SK-N-SH treated with all-trans-retinoic acid at 6 μM for 48 hours (cell line): ENCODE results near the gene MLX.
A peak's percentile ranks its signal among the peaks of the same experiment; 100 is the strongest.

ENCODE experiments used
- ATAC-seq: fragments of 200-7000 bp; cut with Tn5 transposase; 3 replicates; pipeline ENCODE4 v1.9.1; 2020; ENCODE audit warnings: mild to moderate bottlenecking, moderate library complexity
- ARNTL ChIP-seq: fragments of 450-650 bp; formaldehyde crosslinking; IDR thresholded peaks from 2 replicates; pipeline ENCODE4 v1.5.0; 2020; ENCODE audit warnings: low read depth, mild to moderate bottlenecking, moderate library complexity, borderline replicate concordance
- BACH2 ChIP-seq: fragments of 250-450 bp; sonication (Bioruptor Pico); IDR thresholded peaks from 2 replicates; pipeline ENCODE4 v1.9.0; 2021; ENCODE audit warnings: mild to moderate bottlenecking, borderline replicate concordance
- CREB5 ChIP-seq: fragments of 250-450 bp; sonication (Bioruptor Pico); IDR thresholded peaks from 2 replicates; pipeline ENCODE4 v1.5.1; 2020; ENCODE audit warnings: low read depth, mild to moderate bottlenecking, moderate library complexity
- CSRNP3 ChIP-seq: fragments of 250-450 bp; sonication (Bioruptor Pico); IDR thresholded peaks from 2 replicates; pipeline ENCODE4 v1.5.1; 2021; ENCODE audit warnings: mild to moderate bottlenecking, moderate library complexity
- GLIS3 ChIP-seq: fragments of 250-450 bp; sonication (Bioruptor Pico); IDR thresholded peaks from 2 replicates; pipeline ENCODE4 v1.5.0; 2020; ENCODE audit warnings: mild to moderate bottlenecking, moderate library complexity
- ISL1 ChIP-seq: fragments of 250-450 bp; sonication (Bioruptor Pico); IDR thresholded peaks from 2 replicates; pipeline ENCODE4 v2.1.2; 2022; ENCODE audit warnings: mild to moderate bottlenecking, moderate library complexity
- OSR1 ChIP-seq: fragments of 250-450 bp; sonication (Bioruptor Pico); IDR thresholded peaks from 2 replicates; pipeline ENCODE4 v1.8.0; 2022; ENCODE audit warnings: moderate library complexity, mild to moderate bottlenecking, inconsistent platforms
- PPARA ChIP-seq: fragments of 250-450 bp; sonication (Bioruptor Pico); IDR thresholded peaks from 2 replicates; pipeline ENCODE4 v1.5.0; 2020; ENCODE audit warnings: mild to moderate bottlenecking, borderline replicate concordance
- RARB ChIP-seq: fragments of 250-450 bp; sonication (Bioruptor Pico); IDR thresholded peaks from 2 replicates; pipeline ENCODE4 v1.8.0; 2021; ENCODE audit warnings: mild to moderate bottlenecking, moderate library complexity
- SNAI2 ChIP-seq: fragments of 250-450 bp; sonication (Bioruptor Pico); IDR thresholded peaks from 2 replicates; pipeline ENCODE4 v1.5.0; 2020; ENCODE audit warnings: mild to moderate bottlenecking, moderate library complexity
- TOX ChIP-seq: fragments of 250-450 bp; sonication (Bioruptor Pico); IDR thresholded peaks from 2 replicates; pipeline ENCODE4 v1.8.0; 2021; ENCODE audit warnings: mild to moderate bottlenecking, moderate library complexity, borderline replicate concordance
- ZC3H10 ChIP-seq: fragments of 250-450 bp; sonication (Bioruptor Pico); IDR thresholded peaks from 2 replicates; pipeline ENCODE4 v1.5.1; 2021; ENCODE audit warnings: mild to moderate bottlenecking, moderate library complexity
- ZFP3 ChIP-seq: fragments of 250-450 bp; sonication (Bioruptor Pico); IDR thresholded peaks from 2 replicates; pipeline ENCODE4 v1.5.0; 2020; ENCODE audit warnings: mild to moderate bottlenecking, moderate library complexity
- ZFP30 ChIP-seq: fragments of 450-650 bp; formaldehyde crosslinking; IDR thresholded peaks from 2 replicates; pipeline ENCODE4 v1.5.0; 2022; ENCODE audit warnings: mild to moderate bottlenecking, moderate library complexity
- ZNF70 ChIP-seq: fragments of 450-650 bp; formaldehyde crosslinking; IDR thresholded peaks from 2 replicates; pipeline ENCODE4 v1.5.0; 2020; ENCODE audit warnings: mild to moderate bottlenecking, moderate library complexity
- ZNF8 ChIP-seq: fragments of 450-650 bp; formaldehyde crosslinking; IDR thresholded peaks from 2 replicates; pipeline ENCODE4 v1.5.0; 2020; ENCODE audit warnings: mild to moderate bottlenecking, moderate library complexity
- TF ChIP-seq, protein P1 (sequence below): fragments of 250-450 bp; sonication (Bioruptor Pico); IDR thresholded peaks from 2 replicates; pipeline ENCODE4 v1.5.0; 2020; ENCODE audit warnings: mild to moderate bottlenecking, moderate library complexity
- TF ChIP-seq, protein P2 (sequence below): fragments of 250-450 bp; sonication (Bioruptor Pico); IDR thresholded peaks from 2 replicates; pipeline ENCODE4 v1.8.0; 2020; ENCODE audit warnings: mild to moderate bottlenecking, moderate library complexity, borderline replicate concordance
- TF ChIP-seq, protein P3 (sequence below): fragments of 250-450 bp; sonication (Bioruptor Pico); IDR thresholded peaks from 2 replicates; pipeline ENCODE4 v1.8.0; 2021; ENCODE audit warnings: low read depth, mild to moderate bottlenecking, moderate library complexity, borderline replicate concordance

Gene MLX

GRCh38 chr17:42561897-42562387 lies 5.0 kb upstream of the MLX start, which contains the start of gene COASY (continued):
- TF ChIP-seq SNAI2 (CRISPR knock-in tag) (no peak), TOX (CRISPR knock-in tag) (no peak), ZFP30 (CRISPR knock-in tag) (no peak), ZFP3 (CRISPR knock-in tag) (no peak)

DNA sequence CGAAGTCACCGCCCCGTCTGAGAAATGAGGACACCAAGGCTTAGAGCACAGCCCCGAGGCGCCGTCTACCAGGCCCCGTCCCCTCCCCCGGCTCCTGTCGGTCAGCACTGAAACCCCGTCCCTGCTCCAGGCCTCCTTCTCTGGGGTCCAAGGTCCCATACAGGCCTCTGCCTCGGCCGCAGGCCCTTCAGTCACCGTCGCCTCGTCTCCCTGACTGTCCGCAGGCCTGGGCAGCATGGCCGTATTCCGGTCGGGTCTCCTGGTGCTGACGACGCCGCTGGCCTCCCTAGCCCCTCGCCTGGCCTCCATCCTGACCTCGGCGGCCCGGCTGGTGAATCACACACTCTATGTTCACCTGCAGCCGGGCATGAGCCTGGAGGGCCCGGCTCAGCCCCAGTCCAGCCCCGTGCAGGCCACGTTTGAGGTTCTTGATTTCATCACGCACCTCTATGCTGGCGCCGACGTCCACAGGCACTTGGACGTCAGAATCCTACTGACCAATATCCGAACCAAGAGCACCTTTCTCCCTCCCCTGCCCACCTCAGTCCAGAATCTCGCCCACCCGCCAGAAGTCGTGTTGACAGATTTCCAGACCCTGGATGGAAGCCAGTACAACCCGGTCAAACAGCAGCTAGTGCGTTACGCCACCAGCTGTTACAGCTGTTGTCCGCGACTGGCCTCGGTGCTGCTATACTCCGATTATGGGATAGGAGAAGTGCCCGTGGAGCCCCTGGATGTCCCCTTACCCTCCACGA lies 4.3 kb upstream of the MLX start:
- TF ChIP-seq CREB5 (CRISPR knock-in tag) (no peak), ZC3H10 (CRISPR knock-in tag) (no peak)
- TF ChIP-seq, protein P1, sequence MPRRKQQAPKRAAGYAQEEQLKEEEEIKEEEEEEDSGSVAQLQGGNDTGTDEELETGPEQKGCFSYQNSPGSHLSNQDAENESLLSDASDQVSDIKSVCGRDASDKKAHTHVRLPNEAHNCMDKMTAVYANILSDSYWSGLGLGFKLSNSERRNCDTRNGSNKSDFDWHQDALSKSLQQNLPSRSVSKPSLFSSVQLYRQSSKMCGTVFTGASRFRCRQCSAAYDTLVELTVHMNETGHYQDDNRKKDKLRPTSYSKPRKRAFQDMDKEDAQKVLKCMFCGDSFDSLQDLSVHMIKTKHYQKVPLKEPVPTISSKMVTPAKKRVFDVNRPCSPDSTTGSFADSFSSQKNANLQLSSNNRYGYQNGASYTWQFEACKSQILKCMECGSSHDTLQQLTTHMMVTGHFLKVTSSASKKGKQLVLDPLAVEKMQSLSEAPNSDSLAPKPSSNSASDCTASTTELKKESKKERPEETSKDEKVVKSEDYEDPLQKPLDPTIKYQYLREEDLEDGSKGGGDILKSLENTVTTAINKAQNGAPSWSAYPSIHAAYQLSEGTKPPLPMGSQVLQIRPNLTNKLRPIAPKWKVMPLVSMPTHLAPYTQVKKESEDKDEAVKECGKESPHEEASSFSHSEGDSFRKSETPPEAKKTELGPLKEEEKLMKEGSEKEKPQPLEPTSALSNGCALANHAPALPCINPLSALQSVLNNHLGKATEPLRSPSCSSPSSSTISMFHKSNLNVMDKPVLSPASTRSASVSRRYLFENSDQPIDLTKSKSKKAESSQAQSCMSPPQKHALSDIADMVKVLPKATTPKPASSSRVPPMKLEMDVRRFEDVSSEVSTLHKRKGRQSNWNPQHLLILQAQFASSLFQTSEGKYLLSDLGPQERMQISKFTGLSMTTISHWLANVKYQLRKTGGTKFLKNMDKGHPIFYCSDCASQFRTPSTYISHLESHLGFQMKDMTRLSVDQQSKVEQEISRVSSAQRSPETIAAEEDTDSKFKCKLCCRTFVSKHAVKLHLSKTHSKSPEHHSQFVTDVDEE, result no peak
- peak; percentile 14 for ATAC-seq

DNA sequence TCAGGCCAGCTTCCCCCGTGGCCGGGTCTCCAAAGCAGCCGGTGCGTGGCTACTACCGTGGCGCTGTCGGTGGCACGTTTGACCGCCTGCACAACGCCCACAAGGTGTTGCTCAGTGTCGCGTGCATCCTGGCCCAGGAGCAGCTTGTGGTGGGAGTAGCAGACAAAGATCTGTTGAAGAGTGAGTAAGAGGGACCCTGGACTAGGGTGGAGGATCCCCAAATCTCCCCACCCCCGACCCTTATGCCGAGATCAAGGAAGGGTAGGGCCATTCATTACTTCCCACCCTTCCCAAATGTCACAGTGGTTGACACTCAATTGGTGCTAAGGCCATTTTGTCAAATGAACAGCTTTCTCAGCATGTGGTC lies 3.8 kb upstream of the MLX start:
- TF ChIP-seq PPARA (CRISPR knock-in tag), result no peak
- TF ChIP-seq ZFP30 (CRISPR knock-in tag), result no peak
- TF ChIP-seq ZNF70 (CRISPR knock-in tag), result no peak
- TF ChIP-seq, protein P2, sequence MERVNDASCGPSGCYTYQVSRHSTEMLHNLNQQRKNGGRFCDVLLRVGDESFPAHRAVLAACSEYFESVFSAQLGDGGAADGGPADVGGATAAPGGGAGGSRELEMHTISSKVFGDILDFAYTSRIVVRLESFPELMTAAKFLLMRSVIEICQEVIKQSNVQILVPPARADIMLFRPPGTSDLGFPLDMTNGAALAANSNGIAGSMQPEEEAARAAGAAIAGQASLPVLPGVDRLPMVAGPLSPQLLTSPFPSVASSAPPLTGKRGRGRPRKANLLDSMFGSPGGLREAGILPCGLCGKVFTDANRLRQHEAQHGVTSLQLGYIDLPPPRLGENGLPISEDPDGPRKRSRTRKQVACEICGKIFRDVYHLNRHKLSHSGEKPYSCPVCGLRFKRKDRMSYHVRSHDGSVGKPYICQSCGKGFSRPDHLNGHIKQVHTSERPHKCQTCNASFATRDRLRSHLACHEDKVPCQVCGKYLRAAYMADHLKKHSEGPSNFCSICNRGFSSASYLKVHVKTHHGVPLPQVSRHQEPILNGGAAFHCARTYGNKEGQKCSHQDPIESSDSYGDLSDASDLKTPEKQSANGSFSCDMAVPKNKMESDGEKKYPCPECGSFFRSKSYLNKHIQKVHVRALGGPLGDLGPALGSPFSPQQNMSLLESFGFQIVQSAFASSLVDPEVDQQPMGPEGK, result no peak
- ATAC-seq, result no peak

DNA sequence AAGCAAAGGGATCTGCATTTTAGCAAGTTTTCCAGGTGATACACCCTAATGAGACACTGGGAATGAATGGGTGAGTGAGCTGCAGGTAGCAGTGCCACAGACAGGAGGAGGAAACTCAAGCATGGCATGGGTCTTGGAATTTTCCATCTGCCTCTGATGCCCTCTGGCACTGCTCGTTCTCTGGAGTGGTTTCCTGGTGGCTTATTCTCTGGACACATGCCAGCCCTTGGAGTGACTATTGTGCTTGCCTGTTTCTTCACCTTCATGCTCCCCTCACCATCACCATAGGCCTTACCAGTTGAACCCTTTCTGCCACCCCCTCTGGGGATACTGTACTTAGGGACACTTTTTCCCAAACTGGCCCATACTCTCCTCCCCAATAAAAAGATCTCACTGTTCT lies 3.4 kb upstream of the MLX start:
- ATAC-seq, result no peak
- TF ChIP-seq, protein P1, result no peak
- TF ChIP-seq TOX (CRISPR knock-in tag), result no peak
- no peak for TF ChIP-seq ZNF8 (CRISPR knock-in tag)
- TF ChIP-seq ZC3H10 (CRISPR knock-in tag), result no peak
- no peak for TF ChIP-seq ARNTL
- TF ChIP-seq OSR1 (CRISPR knock-in tag), result no peak
- TF ChIP-seq GLIS3 (CRISPR knock-in tag), result no peak
- no peak for TF ChIP-seq ZFP30 (CRISPR knock-in tag)
- no peak for TF ChIP-seq CSRNP3
- no peak for TF ChIP-seq CREB5 (CRISPR knock-in tag)
- TF ChIP-seq ISL1 (CRISPR knock-in tag), result no peak
- TF ChIP-seq, protein P2, result no peak
- TF ChIP-seq, protein P3, sequence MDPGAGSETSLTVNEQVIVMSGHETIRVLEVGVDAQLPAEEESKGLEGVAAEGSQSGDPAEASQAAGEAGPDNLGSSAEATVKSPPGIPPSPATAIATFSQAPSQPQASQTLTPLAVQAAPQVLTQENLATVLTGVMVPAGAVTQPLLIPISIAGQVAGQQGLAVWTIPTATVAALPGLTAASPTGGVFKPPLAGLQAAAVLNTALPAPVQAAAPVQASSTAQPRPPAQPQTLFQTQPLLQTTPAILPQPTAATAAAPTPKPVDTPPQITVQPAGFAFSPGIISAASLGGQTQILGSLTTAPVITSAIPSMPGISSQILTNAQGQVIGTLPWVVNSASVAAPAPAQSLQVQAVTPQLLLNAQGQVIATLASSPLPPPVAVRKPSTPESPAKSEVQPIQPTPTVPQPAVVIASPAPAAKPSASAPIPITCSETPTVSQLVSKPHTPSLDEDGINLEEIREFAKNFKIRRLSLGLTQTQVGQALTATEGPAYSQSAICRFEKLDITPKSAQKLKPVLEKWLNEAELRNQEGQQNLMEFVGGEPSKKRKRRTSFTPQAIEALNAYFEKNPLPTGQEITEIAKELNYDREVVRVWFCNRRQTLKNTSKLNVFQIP, result no peak
- TF ChIP-seq PPARA (CRISPR knock-in tag), result no peak
- TF ChIP-seq ZNF70 (CRISPR knock-in tag), result no peak
- no peak for TF ChIP-seq RARB (CRISPR knock-in tag)
- TF ChIP-seq BACH2, result no peak
